Breast epithelium (tissue), 4 donors: ENCODE data around the gene TTLL12. TPM values are rescaled to one million over a fixed set of nuclear protein-coding genes. Genes with fewer than 3 reads are reported as not detected.

Source experiments
- DNase-seq, 2 donors: peaks; one replicate each; pipeline ENCODE4 v3.0.0-alpha.2; 2019; ENCODE audit warnings: low spot score in 2 of 2
- H3K27ac ChIP-seq, 2 donors: fragments of 200-600 bp; sonication (generic) in 1 of 2; one replicate each; pipeline ENCODE4 v1.5.1; 2016 to 2019; ENCODE audit warnings: mild to moderate bottlenecking in 1 of 2
- H3K27me3 ChIP-seq, 2 donors: fragments of 200-600 bp; sonication (generic) in 1 of 2; one replicate each; pipeline versions ENCODE4 v1.5.1 to v1.6.0; 2017 to 2019; ENCODE audit warnings: control low read depth in 1 of 2, mild to moderate bottlenecking in 1 of 2
- H3K36me3 ChIP-seq: fragments of 200-600 bp; one replicate; pipeline ENCODE4 v1.5.1; 2019
- H3K4me1 ChIP-seq, 2 donors: fragments of 200-600 bp; sonication (generic); one replicate each; pipeline ENCODE4 v1.5.1; 2016 to 2019; ENCODE audit warnings: control low read depth in 1 of 2
- H3K4me3 ChIP-seq, 3 donors: fragments of 200-600 bp; sonication (generic); 1 replicate in 2 of 3; 2 replicates in 1 of 3; pipeline ENCODE4 v1.5.1; 2016 to 2019; ENCODE audit warnings: mild to moderate bottlenecking in 3 of 3, moderate library complexity in 2 of 3
- H3K9me3 ChIP-seq, 2 donors: fragments of 200-600 bp; sonication (generic) in 1 of 2; one replicate each; pipeline ENCODE4 v1.5.1; 2016 to 2019; ENCODE audit warnings: control low read depth in 1 of 2
- POLR2A ChIP-seq: fragments of 450-650 bp; IDR thresholded peaks from one replicate; pipeline ENCODE4 v1.6.1; 2016; ENCODE audit warnings: antibody characterized with exemption, mild to moderate bottlenecking, moderate library complexity
- POLR2AphosphoS5 ChIP-seq, 3 donors: sonication (generic); formaldehyde crosslinking; IDR thresholded peaks; one replicate each; pipeline ENCODE4 v1.6.1; 2017; ENCODE audit warnings: antibody characterized with exemption in 3 of 3
- intact Hi-C: fragments of 100-400 bp; cut with DNase I; formaldehyde crosslinking; loops from one replicate; pipeline ENCODE4 v1.15.1; 2023; ENCODE audit warnings: low total_unique reads
- total RNA-seq, 3 donors: library from RNA; depleted of rRNA; stranded (reverse); fragments of >200 nt; gene quantifications; one replicate each; pipeline ENCODE4 v1.1.0, GENCODE V29; 2016
- TF ChIP-seq, protein P1 (sequence below), 3 donors: fragments of 450-650 bp; IDR thresholded peaks; one replicate each; pipeline ENCODE4 v1.5.1; 2016 to 2017; ENCODE audit warnings: antibody characterized with exemption in 3 of 3, mild to moderate bottlenecking in 3 of 3, moderate library complexity in 3 of 3

The TTLL12 gene
- total RNA-seq, 3 donors from 2014 or later: 25.9 to 36.0 (median 31.4) TPM

GRCh38 chr22:43200555-43200954 is 13.6 kb upstream of the TTLL12 start:
- Histone ChIP-seq H3K36me3 (no peaks in the 10 kb centered on the region), H3K4me1 (no peaks in the 10 kb centered on the region), H3K4me3 (no peak overlapping the region), H3K27me3 (no peaks in the 10 kb centered on the region), H3K27ac (no peak overlapping the region), H3K9me3 (no peaks in the 10 kb centered on the region)
- DNase-seq: no peak
- TF ChIP-seq POLR2A (no peak), POLR2AphosphoS5 (IDR thresholded peaks at IDR 0.05) (no peak)
- TF ChIP-seq, protein P1, sequence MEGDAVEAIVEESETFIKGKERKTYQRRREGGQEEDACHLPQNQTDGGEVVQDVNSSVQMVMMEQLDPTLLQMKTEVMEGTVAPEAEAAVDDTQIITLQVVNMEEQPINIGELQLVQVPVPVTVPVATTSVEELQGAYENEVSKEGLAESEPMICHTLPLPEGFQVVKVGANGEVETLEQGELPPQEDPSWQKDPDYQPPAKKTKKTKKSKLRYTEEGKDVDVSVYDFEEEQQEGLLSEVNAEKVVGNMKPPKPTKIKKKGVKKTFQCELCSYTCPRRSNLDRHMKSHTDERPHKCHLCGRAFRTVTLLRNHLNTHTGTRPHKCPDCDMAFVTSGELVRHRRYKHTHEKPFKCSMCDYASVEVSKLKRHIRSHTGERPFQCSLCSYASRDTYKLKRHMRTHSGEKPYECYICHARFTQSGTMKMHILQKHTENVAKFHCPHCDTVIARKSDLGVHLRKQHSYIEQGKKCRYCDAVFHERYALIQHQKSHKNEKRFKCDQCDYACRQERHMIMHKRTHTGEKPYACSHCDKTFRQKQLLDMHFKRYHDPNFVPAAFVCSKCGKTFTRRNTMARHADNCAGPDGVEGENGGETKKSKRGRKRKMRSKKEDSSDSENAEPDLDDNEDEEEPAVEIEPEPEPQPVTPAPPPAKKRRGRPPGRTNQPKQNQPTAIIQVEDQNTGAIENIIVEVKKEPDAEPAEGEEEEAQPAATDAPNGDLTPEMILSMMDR (IDR thresholded peaks at IDR 0.05): no peak
- intact Hi-C loops: no loop called here

DNA sequence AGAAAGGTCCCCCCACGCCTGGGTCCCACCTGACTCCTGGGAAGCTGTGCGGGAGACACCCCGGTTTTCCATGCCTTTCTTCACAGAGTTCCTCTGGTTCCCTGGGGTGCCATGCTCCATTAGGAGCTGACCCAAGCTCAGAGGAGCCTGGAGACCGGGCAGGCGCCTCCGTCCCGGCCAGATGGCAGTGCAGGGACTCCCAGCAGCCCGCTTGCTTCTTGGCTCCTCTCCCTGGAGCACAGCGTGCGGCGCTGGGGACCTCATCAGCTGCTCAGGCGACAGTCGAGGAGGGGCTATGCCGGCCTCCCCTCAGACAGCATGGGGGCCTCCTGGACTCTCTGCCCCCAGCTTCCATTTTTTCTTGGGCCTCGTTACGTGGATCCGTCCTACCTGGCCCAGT is 13.1 kb upstream of the TTLL12 start:
- no peak for DNase-seq
- TF ChIP-seq POLR2AphosphoS5 (IDR thresholded peaks at IDR 0.05) (no peak), POLR2A (no peak)
- TF ChIP-seq, protein P1 (IDR thresholded peaks at IDR 0.05): no peak
- intact Hi-C loops: no loop called here
- Histone ChIP-seq H3K9me3 (no peaks in the 10 kb centered on the region), H3K27me3 (no peaks in the 10 kb centered on the region), H3K36me3 (no peaks in the 10 kb centered on the region), H3K4me3 (no peak overlapping the region), H3K4me1 (no peaks in the 10 kb centered on the region), H3K27ac (no peak overlapping the region)

- intact Hi-C loops: no loop called here
These were observed 12.6 kb upstream of the TTLL12 start for GRCh38 chr22:43199541-43199940.

DNA sequence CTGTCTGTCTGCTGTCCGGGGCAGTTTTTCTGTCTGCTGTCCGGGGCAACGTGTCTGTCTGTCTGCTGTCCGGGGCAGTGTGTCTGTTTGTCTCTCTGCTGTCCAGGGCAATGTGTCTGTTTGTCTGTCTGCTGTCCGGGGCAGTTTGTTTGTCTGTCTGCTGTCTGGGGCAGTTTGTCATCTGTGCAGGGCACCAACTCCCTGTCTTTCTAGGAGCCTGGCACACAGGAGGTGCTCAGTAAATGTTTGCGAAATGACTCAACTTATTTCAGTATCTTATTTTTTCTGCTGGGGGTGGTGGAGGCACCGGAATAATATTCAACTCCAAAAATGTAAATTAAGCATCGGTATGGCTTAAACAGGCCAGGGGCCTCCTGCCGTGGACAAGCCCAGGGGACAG is 12.0 kb upstream of the TTLL12 start:
- H3K9me3 ChIP-seq: no peaks in the 10 kb centered on the region
- no peaks in the 10 kb centered on the region for H3K36me3 ChIP-seq
- no peak overlapping the region for H3K27ac ChIP-seq
- no peaks in the 10 kb centered on the region for H3K4me1 ChIP-seq
- no peak overlapping the region for H3K4me3 ChIP-seq
- intact Hi-C loops: no loop called here
- H3K27me3 ChIP-seq: no peaks in the 10 kb centered on the region
- DNase-seq: no peak
- no peak for TF ChIP-seq POLR2A
- TF ChIP-seq POLR2AphosphoS5 (IDR thresholded peaks at IDR 0.05): no peak
- TF ChIP-seq, protein P1 (IDR thresholded peaks at IDR 0.05): no peak

More at GRCh38 chr22:43199541-43199940, 12.6 kb upstream of the TTLL12 start:
- H3K4me1 ChIP-seq: no peaks in the 10 kb centered on the region
- no peak for TF ChIP-seq POLR2AphosphoS5 (IDR thresholded peaks at IDR 0.05)
- TF ChIP-seq, protein P1 (IDR thresholded peaks at IDR 0.05): no peak
- no peak for TF ChIP-seq POLR2A
- no peak overlapping the region for H3K27ac ChIP-seq
- no peaks in the 10 kb centered on the region for H3K27me3 ChIP-seq
- no peaks in the 10 kb centered on the region for H3K36me3 ChIP-seq
- no peaks in the 10 kb centered on the region for H3K9me3 ChIP-seq
- no peak overlapping the region for H3K4me3 ChIP-seq
- DNase-seq: no peak

- no peaks in the 10 kb centered on the region for H3K9me3 ChIP-seq
- no peak overlapping the region for H3K4me3 ChIP-seq
- no peaks in the 10 kb centered on the region for H3K36me3 ChIP-seq
- TF ChIP-seq, protein P1 (IDR thresholded peaks at IDR 0.05): no peak
- TF ChIP-seq POLR2A (no peak), POLR2AphosphoS5 (IDR thresholded peaks at IDR 0.05) (no peak)
- no peaks in the 10 kb centered on the region for H3K4me1 ChIP-seq
- DNase-seq: no peak
- no peaks in the 10 kb centered on the region for H3K27me3 ChIP-seq
- intact Hi-C loops: no loop called here
- no peak overlapping the region for H3K27ac ChIP-seq
These were observed 11.2 kb upstream of the TTLL12 start for GRCh38 chr22:43198126-43198525.
